Hair follicle dermal papilla cell (primary cell): ENCODE data around the gene SPINK14. TPM values are rescaled to one million over a fixed set of nuclear protein-coding genes. Genes with fewer than 3 reads are reported as not detected.

Experiments used
- small RNA-seq: library from RNA; depleted of rRNA; stranded (forward); fragments of <200 nt; gene quantifications from one replicate; pipeline ENCODE3, GENCODE V24; 2012
- total RNA-seq: library from RNA; depleted of rRNA; stranded (reverse); fragments of >200 nt; gene quantifications from 2 replicates; pipeline ENCODE4 v1.2.3, GENCODE V29; 2012

The SPINK14 gene
- not detected in 2 replicates for total RNA-seq

GRCh38 chr5:148168246-148168645, at the start of gene SPINK14:
Gene SPINK14 (plus strand): TSS chr5:148168546. CDS start chr5:148169733, 1,187 bp downstream.

GRCh38 chr5:148202531-148203203, 34.3 kb downstream of the SPINK14 start, which contains the start of gene SPINK6:
Gene SPINK6 (plus strand): TSS chr5:148203042. CDS start chr5:148203097, 55 bp downstream.

Small RNA genes within 50 kb of the gene (small RNA-seq; reads per million reads assigned to genes)
- gene HMGN1P16 = not detected

Other genes with a start within 250 kb of the SPINK14 start
- under 0.01 TPM in 1 of 2 replicates, not detected in the other for gene SPINK5, start 104.6 kb upstream of the SPINK14 start, total RNA-seq
- gene SPINK6, start 34.5 kb downstream of the SPINK14 start, total RNA-seq = not detected in 2 replicates
- not detected in 2 replicates for gene MARCOL, start 70.0 kb downstream of the SPINK14 start, total RNA-seq
- gene SPINK13, start 100.2 kb downstream of the SPINK14 start, total RNA-seq = not detected in 2 replicates
- not detected in 2 replicates for gene SPINK7, start 143.9 kb downstream of the SPINK14 start, total RNA-seq
- not detected in 2 replicates for gene SPINK9, start 167.0 kb downstream of the SPINK14 start, total RNA-seq
- 63.6 and 76.6 TPM in 2 replicates for gene FBXO38, start 215.4 kb downstream of the SPINK14 start, total RNA-seq